Transverse colon (tissue), 4 donors: ENCODE data around the gene AP1G2.

Experiments
- EP300 ChIP-seq: sonication (generic); formaldehyde crosslinking; IDR thresholded peaks from one replicate; pipeline ENCODE4 v1.6.1; 2017; ENCODE audit warnings: antibody characterized with exemption, low read depth
- POLR2A ChIP-seq: fragments of 450-650 bp; IDR thresholded peaks from one replicate; pipeline ENCODE4 v1.6.1; 2016; ENCODE audit warnings: antibody characterized with exemption, mild to moderate bottlenecking, moderate library complexity
- POLR2AphosphoS5 ChIP-seq, 3 donors: sonication (generic); formaldehyde crosslinking; IDR thresholded peaks; one replicate each; pipeline ENCODE4 v1.6.1; 2016; ENCODE audit warnings: antibody characterized with exemption in 3 of 3
- TF ChIP-seq, protein P1 (sequence below), 5 experiments: fragments of 200-600 bp in 3 of 5; fragments of 450-650 bp in 2 of 5; sonication (generic) in 3 of 5; IDR thresholded peaks; 1 replicate in 2 of 5; 2 replicates in 3 of 5; pipeline ENCODE4 v1.5.1; 2016 to 2017; ENCODE audit warnings: antibody characterized with exemption in 5 of 5, inconsistent platforms in 3 of 5, mild to moderate bottlenecking in 2 of 5, moderate library complexity in 1 of 5

DNA sequence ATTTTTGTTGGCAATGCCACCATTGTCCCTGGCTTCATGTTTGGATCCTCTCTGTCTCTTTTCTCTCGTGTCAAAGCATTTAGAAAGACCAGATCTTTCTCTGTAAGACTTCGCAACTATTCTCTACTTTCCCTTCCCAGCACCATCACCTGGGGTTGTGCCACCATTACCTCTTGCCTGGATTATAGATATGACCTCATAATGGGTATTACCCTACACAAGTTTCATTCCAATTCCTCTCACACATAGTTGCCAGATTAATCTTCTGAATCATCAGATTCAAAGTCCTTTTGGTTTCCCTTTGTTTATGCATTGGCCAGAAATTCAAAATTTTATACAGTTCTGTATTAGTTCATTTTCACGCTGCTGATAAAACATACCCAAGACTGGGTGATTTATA is 41.4 kb upstream of the AP1G2 start:
- no peak for TF ChIP-seq POLR2A
- TF ChIP-seq, protein P1, sequence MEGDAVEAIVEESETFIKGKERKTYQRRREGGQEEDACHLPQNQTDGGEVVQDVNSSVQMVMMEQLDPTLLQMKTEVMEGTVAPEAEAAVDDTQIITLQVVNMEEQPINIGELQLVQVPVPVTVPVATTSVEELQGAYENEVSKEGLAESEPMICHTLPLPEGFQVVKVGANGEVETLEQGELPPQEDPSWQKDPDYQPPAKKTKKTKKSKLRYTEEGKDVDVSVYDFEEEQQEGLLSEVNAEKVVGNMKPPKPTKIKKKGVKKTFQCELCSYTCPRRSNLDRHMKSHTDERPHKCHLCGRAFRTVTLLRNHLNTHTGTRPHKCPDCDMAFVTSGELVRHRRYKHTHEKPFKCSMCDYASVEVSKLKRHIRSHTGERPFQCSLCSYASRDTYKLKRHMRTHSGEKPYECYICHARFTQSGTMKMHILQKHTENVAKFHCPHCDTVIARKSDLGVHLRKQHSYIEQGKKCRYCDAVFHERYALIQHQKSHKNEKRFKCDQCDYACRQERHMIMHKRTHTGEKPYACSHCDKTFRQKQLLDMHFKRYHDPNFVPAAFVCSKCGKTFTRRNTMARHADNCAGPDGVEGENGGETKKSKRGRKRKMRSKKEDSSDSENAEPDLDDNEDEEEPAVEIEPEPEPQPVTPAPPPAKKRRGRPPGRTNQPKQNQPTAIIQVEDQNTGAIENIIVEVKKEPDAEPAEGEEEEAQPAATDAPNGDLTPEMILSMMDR (IDR thresholded peaks at IDR 0.05) = no peak
- TF ChIP-seq POLR2AphosphoS5 (IDR thresholded peaks at IDR 0.05) = no peak
- no peak for TF ChIP-seq EP300
